Erythroblast (primary cell): ENCODE measurements around the gene AOAH.

Experiments
- GATA1 ChIP-seq: IDR thresholded peaks from 2 replicates; pipeline ENCODE4 v1.6.1; 2011; ENCODE audit warnings: low read depth, mild to moderate bottlenecking, control low read depth, low read length, moderate library complexity
- POLR2A ChIP-seq: IDR thresholded peaks from 2 replicates; pipeline ENCODE4 v1.6.1; 2011; ENCODE audit warnings: mild to moderate bottlenecking, low read length

GRCh38 chr7:36640682-36641081, 83.6 kb downstream of the AOAH start:
- TF ChIP-seq POLR2A (no peak), GATA1 (no peak)
